ENCODE results near the gene MEI1.

Gene MEI1

GRCh38 chr22:41845380-41846267 lies 146.3 kb downstream of the MEI1 start:
- no peak for DNase-seq

DNA sequence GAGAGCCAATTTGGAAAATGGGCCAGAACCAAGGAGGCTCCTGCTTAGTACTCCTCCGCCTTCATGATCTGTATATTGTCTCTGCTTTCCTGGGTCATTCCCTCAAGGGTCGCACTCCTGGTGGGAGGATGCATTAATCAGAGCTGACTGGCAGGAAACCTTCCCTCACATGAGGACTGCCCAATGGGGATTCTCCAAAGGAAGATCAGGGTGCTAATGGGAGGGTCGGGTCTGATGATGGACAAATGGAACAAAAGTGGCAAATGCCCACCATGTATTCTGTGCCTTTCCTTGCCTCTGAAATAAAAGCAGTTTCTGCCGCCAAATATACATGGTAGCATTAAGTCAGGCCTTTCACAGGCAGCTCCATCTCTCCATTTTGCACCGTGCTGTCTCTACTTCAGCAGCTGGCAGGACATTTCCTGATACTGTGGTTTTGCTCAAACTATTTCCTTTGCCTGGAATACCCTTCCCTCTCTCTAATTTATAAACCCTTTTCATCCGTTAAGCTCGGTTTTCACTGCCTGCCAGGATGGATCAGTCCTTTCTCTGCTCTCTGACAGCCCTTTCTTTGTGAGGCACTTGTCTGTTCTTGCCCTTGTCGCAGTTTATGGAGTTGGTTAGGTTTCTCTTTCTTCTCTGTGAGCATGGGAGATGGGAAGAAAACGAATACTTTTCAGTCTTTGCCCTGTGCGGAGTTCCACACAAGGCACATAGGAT lies 147.1 kb downstream of the MEI1 start:
- no peak for DNase-seq

- DNase-seq = no peak
Measured at GRCh38 chr22:41847300-41847699, 148.0 kb downstream of the MEI1 start.

DNA sequence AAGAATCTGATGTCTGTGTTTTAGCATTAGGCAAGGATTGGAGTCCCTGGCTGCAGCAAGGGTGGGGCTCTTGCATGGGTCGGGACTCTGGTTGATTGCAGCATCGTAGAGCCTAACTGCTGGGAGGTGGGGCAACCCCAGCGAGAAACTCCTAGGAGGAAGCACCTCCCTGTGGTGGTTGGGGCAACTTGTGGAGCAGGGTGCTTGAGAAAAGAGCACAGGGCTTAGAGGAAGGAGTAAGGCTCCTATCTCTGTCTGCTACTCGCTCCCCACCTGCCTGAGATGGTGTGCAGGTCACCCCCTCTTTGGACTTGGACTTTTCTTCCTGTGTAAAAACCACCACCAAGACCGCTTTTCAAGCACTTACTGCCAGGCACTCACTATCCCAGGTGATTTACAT lies 149.2 kb downstream of the MEI1 start:
- DNase-seq = peak; percentile 66
